Measurements from ENCODE around the gene DHRSX.
"Not testable (repeated sequence)": the region's sequence is repeated elsewhere in the genome, so short reads cannot be mapped to it uniquely, and the experiment has no call there.

The DHRSX gene

GRCh38 chrX:2395261-2395992 lies 105.3 kb downstream of the DHRSX start:
- DNase-seq (ENCODE audit: low read depth in 2 of 2): no peak

- no peak for DNase-seq (ENCODE audit: low read depth in 2 of 2)
Observed at GRCh38 chrX:2391869-2392606, 108.7 kb downstream of the DHRSX start.

GRCh38 chrX:2390754-2391153 lies 110.0 kb downstream of the DHRSX start:
- DNase-seq (ENCODE audit: low read depth in 2 of 2): no peak

- not testable (repeated sequence) for DNase-seq (ENCODE audit: low read depth in 2 of 2)
Observed at GRCh38 chrX:2389731-2390130, 111.0 kb downstream of the DHRSX start.

GRCh38 chrX:2389324-2389723 lies 111.5 kb downstream of the DHRSX start:
- DNase-seq (ENCODE audit: low read depth in 2 of 2): no peak

- no peak for DNase-seq (ENCODE audit: low read depth in 2 of 2)
Observed at GRCh38 chrX:2388669-2389068, 112.1 kb downstream of the DHRSX start.

- DNase-seq (ENCODE audit: low read depth in 2 of 2): no peak
Observed at GRCh38 chrX:2387614-2388239, 113.0 kb downstream of the DHRSX start.

- DNase-seq (ENCODE audit: low read depth in 2 of 2): no peak
Observed at GRCh38 chrX:2385224-2385623, 115.6 kb downstream of the DHRSX start.

GRCh38 chrX:2384486-2384885 lies 116.3 kb downstream of the DHRSX start:
- no peak for DNase-seq (ENCODE audit: low read depth in 2 of 2)

- no peak for DNase-seq (ENCODE audit: low read depth in 2 of 2)
Observed at GRCh38 chrX:2383735-2384134, 117.0 kb downstream of the DHRSX start.

- no peak for DNase-seq (ENCODE audit: low read depth in 2 of 2)
Observed at GRCh38 chrX:2383144-2383543, 117.6 kb downstream of the DHRSX start.

GRCh38 chrX:2382433-2383048 lies 118.2 kb downstream of the DHRSX start:
- DNase-seq (ENCODE audit: low read depth in 2 of 2): not testable (repeated sequence)

GRCh38 chrX:2376166-2376565 lies 124.6 kb downstream of the DHRSX start:
- DNase-seq (ENCODE audit: low read depth in 2 of 2): no peak

- DNase-seq (ENCODE audit: low read depth in 2 of 2): no peak
Observed at GRCh38 chrX:2374086-2374485, 126.7 kb downstream of the DHRSX start.

GRCh38 chrX:2373615-2374014 lies 127.2 kb downstream of the DHRSX start:
- DNase-seq (ENCODE audit: low read depth in 2 of 2): no peak

GRCh38 chrX:2371026-2371711 lies 129.6 kb downstream of the DHRSX start:
- no peak for DNase-seq (ENCODE audit: low read depth in 2 of 2)

- no peak for DNase-seq (ENCODE audit: low read depth in 2 of 2)
Observed at GRCh38 chrX:2370456-2370855, 130.3 kb downstream of the DHRSX start.

- DNase-seq (ENCODE audit: low read depth in 2 of 2): no peak
Observed at GRCh38 chrX:2369206-2369605, 131.6 kb downstream of the DHRSX start.

- DNase-seq (ENCODE audit: low read depth in 2 of 2): no peak
Observed at GRCh38 chrX:2360731-2361130, 140.0 kb downstream of the DHRSX start.

GRCh38 chrX:2359522-2359921 lies 141.3 kb downstream of the DHRSX start:
- not testable (repeated sequence) for DNase-seq (ENCODE audit: low read depth in 2 of 2)
